GM23338 (cell line): Measurements from ENCODE around the gene KIF3C. TPM values are rescaled to one million over a fixed set of nuclear protein-coding genes. Genes with fewer than 3 reads are reported as not detected.

Experiments used
- ATAC-seq: fragments of 200-7000 bp; cut with Tn5 transposase; 3 replicates; pipeline ENCODE4 v1.9.1; 2020
- DNase-seq: peaks from one replicate; pipeline ENCODE4 v3.0.0-alpha.2; 2015; ENCODE audit warnings: low spot score
- H2AFZ ChIP-seq: fragments of 200-600 bp; sonication (generic); 2 replicates; pipeline ENCODE4 v1.8.0; 2016; ENCODE audit warnings: antibody characterized with exemption, mild to moderate bottlenecking, moderate library complexity
- H3F3A ChIP-seq: fragments of 200-600 bp; sonication (generic); replicated peaks from 2 replicates; pipeline ENCODE4 v1.8.0; 2017; ENCODE audit warnings: antibody characterized with exemption, mixed run types, low read depth
- H3K27ac ChIP-seq: fragments of 200-600 bp; sonication (generic); 2 replicates; pipeline ENCODE4 v1.6.1; 2016; ENCODE audit warnings: low read depth
- H3K27me3 ChIP-seq: fragments of 200-600 bp; sonication (generic); 2 replicates; pipeline ENCODE4 v1.8.0; 2016; ENCODE audit warnings: mild to moderate bottlenecking, mixed run types, moderate library complexity; ENCODE audit not compliant: insufficient read depth
- H3K36me3 ChIP-seq: fragments of 200-600 bp; sonication (generic); 2 replicates; pipeline ENCODE4 v1.8.0; 2016; ENCODE audit warnings: mild to moderate bottlenecking; ENCODE audit not compliant: insufficient read depth
- H3K4me1 ChIP-seq: fragments of 200-600 bp; sonication (generic); 2 replicates; pipeline ENCODE4 v1.8.0; 2016; ENCODE audit warnings: mild to moderate bottlenecking, moderate library complexity; ENCODE audit not compliant: insufficient read depth
- H3K4me2 ChIP-seq: fragments of 200-600 bp; sonication (generic); 2 replicates; pipeline ENCODE4 v1.7.1; 2017; ENCODE audit warnings: mixed run types
- H3K4me3 ChIP-seq: fragments of 200-600 bp; sonication (generic); 2 replicates; pipeline ENCODE4 v1.6.1; 2016; ENCODE audit warnings: mixed run types
- H3K79me2 ChIP-seq: fragments of 200-600 bp; sonication (generic); replicated peaks from 2 replicates; pipeline ENCODE4 v1.8.0; 2017; ENCODE audit warnings: mild to moderate bottlenecking; ENCODE audit not compliant: insufficient read depth
- H3K9me2 ChIP-seq: fragments of 200-600 bp; sonication (generic); 2 replicates; pipeline ENCODE4 v1.8.0; 2017; ENCODE audit not compliant: insufficient read depth
- H4K20me1 ChIP-seq: fragments of 200-600 bp; sonication (generic); replicated peaks from 2 replicates; pipeline ENCODE4 v1.8.0; 2017; ENCODE audit warnings: mild to moderate bottlenecking; ENCODE audit not compliant: insufficient read depth
- H3K27ac Mint-ChIP-seq: 2 replicates; pipeline ENCODE4 v1.8.0; 2020; ENCODE audit warnings: inconsistent platforms, mild to moderate bottlenecking, moderate library complexity, mixed read lengths
- H3K27me3 Mint-ChIP-seq: 3 replicates; pipeline ENCODE4 v1.8.0; 2022; ENCODE audit warnings: low read depth, mild to moderate bottlenecking, moderate library complexity, mixed read lengths, inconsistent platforms; ENCODE audit not compliant: insufficient read depth, poor library complexity
- H3K36me3 Mint-ChIP-seq: 3 replicates; pipeline ENCODE4 v1.8.0; 2021; ENCODE audit warnings: low read depth, mild to moderate bottlenecking, inconsistent platforms, moderate library complexity, mixed read lengths
- H3K4me1 Mint-ChIP-seq: 3 replicates; pipeline ENCODE4 v1.8.0; 2020; ENCODE audit warnings: mild to moderate bottlenecking, inconsistent platforms, mixed read lengths
- H3K4me3 Mint-ChIP-seq: 3 replicates; pipeline ENCODE4 v1.8.0; 2021; ENCODE audit warnings: moderate library complexity, mild to moderate bottlenecking, inconsistent platforms, mixed read lengths
- H3K9me3 Mint-ChIP-seq: 3 replicates; pipeline ENCODE4 v1.8.0; 2020; ENCODE audit warnings: moderate library complexity, mild to moderate bottlenecking, inconsistent platforms, mixed read lengths
- CREB1 ChIP-seq: fragments of 250-450 bp; sonication (Bioruptor Pico); IDR thresholded peaks from 2 replicates; pipeline ENCODE4 v1.5.0; 2020; ENCODE audit warnings: low read depth, mild to moderate bottlenecking, moderate library complexity
- EZH2 ChIP-seq: fragments of 200-600 bp; sonication (generic); IDR thresholded peaks from one replicate; pipeline ENCODE4 v1.8.0; 2017; ENCODE audit warnings: antibody characterized with exemption, mild to moderate bottlenecking, low read depth; ENCODE audit not compliant: unreplicated experiment
- EZH2phosphoT487 ChIP-seq: fragments of 200-600 bp; sonication (generic); IDR thresholded peaks from one replicate; pipeline ENCODE4 v1.8.1; 2018; ENCODE audit warnings: antibody characterized with exemption; ENCODE audit not compliant: unreplicated experiment
- JUNB ChIP-seq: IDR thresholded peaks from one replicate; pipeline ENCODE4 v1.6.1; 2016; ENCODE audit warnings: antibody characterized with exemption; ENCODE audit not compliant: unreplicated experiment
- NANOG ChIP-seq: IDR thresholded peaks from 2 replicates; pipeline ENCODE4 v1.6.1; 2016; ENCODE audit warnings: antibody characterized with exemption, borderline replicate concordance
- POLR2AphosphoS5 ChIP-seq: IDR thresholded peaks from 2 replicates; pipeline ENCODE4 v1.6.1; 2016; ENCODE audit warnings: antibody characterized with exemption, low read depth
- STAT1 ChIP-seq: IDR thresholded peaks from one replicate; pipeline ENCODE4 v1.6.1; 2016; ENCODE audit warnings: antibody characterized with exemption; ENCODE audit not compliant: unreplicated experiment
- ZNF114 ChIP-seq: fragments of 250-450 bp; sonication (Bioruptor Pico); IDR thresholded peaks from 2 replicates; pipeline ENCODE4 v1.5.0; 2020; ENCODE audit warnings: mild to moderate bottlenecking, moderate library complexity
- polyA plus RNA-seq: library from polyadenylated mRNA; unstranded; fragments of >200 nt; fragmentation: Nextera tagmentation; extraction: Ambion mirVana; gene quantifications from 2 replicates; pipeline ENCODE4 v1.2.1, GENCODE V29; 2016
- total RNA-seq: library from RNA; depleted of rRNA; stranded (reverse); fragments of >200 nt; shearing (Covaris generic); gene quantifications from 2 replicates; pipeline ENCODE4 v1.2.3, GENCODE V29; 2014
- TF ChIP-seq, protein P1 (sequence below), 2 experiments: fragments of 200-600 bp in 1 of 2; sonication (generic) in 1 of 2; conservative IDR thresholded peaks; 2 replicates each; pipeline versions ENCODE4 v1.5.1 to v1.6.1; 2016 to 2017; ENCODE audit warnings: antibody characterized with exemption in 2 of 2, low read depth in 2 of 2, mild to moderate bottlenecking in 2 of 2, moderate library complexity in 1 of 2
- TF ChIP-seq, protein P2 (sequence below): IDR thresholded peaks from one replicate; pipeline ENCODE4 v1.6.1; 2018; ENCODE audit warnings: antibody characterized with exemption; ENCODE audit not compliant: unreplicated experiment

The KIF3C gene
- total and polyA plus RNA-seq, 2 experiments from 2014 or later = 14.9 to 40.0 TPM

DNA sequence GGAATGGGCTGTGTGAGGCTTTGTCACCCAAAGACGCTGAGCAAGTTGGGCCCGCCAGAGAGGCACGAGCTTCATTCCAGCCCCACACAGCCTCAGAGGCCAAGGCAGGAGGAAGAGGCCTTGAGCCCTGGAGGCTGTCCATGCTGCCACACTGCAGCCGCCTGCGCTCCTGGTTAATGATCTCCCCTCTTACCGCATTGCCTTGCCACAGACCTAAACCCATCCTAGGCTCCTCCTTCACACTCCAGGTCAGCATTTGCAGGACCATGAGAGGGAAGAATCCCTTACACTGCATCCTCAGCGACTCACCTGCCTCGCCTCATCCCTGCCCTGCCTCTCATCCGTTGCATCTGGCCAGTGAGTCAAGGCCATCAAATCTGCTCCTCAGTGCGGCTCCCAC lies 24.6 kb downstream of the KIF3C start:
- Mint-ChIP-seq H3K36me3 (no peaks in the 10 kb centered on the region; the same call in 1 of the 3 replicates), H3K9me3 (no peaks in the 10 kb centered on the region), H3K27ac (no peak overlapping the region), H3K27me3 (peaks cover 14% of the 10 kb centered on the region), H3K4me1 (peaks cover 2% of the 10 kb centered on the region; the same call in 1 of the 3 replicates), H3K4me3 (no peak overlapping the region)
- Histone ChIP-seq H3K4me2 (no peak overlapping the region), H3K27me3 (no peaks in the 10 kb centered on the region), H3K4me1 (no peaks in the 10 kb centered on the region), H4K20me1 (peaks cover 3% of the 10 kb centered on the region; the same call in 1 of the 2 replicates), H2AFZ (no peak overlapping the region), H3K27ac (no peak overlapping the region), H3K9me2 (no peaks in the 10 kb centered on the region), H3K79me2 (0 out of 2 replicates have a peak, but pooled peaks cover 7% of the 10 kb centered on the region), H3F3A (no peaks in the 10 kb centered on the region), H3K36me3 (peaks cover 6% of the 10 kb centered on the region; the same call in 1 of the 2 replicates), H3K4me3 (no peak overlapping the region)
- DNase-seq (no peak), ATAC-seq (no peak)
- TF ChIP-seq, protein P1, sequence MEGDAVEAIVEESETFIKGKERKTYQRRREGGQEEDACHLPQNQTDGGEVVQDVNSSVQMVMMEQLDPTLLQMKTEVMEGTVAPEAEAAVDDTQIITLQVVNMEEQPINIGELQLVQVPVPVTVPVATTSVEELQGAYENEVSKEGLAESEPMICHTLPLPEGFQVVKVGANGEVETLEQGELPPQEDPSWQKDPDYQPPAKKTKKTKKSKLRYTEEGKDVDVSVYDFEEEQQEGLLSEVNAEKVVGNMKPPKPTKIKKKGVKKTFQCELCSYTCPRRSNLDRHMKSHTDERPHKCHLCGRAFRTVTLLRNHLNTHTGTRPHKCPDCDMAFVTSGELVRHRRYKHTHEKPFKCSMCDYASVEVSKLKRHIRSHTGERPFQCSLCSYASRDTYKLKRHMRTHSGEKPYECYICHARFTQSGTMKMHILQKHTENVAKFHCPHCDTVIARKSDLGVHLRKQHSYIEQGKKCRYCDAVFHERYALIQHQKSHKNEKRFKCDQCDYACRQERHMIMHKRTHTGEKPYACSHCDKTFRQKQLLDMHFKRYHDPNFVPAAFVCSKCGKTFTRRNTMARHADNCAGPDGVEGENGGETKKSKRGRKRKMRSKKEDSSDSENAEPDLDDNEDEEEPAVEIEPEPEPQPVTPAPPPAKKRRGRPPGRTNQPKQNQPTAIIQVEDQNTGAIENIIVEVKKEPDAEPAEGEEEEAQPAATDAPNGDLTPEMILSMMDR (conservative IDR thresholded peaks at IDR 0.05; ENCODE audit: low read depth in 2 of 2) = no peak
- TF ChIP-seq CREB1 (CRISPR knock-in tag) (no peak), JUNB (no peak), EZH2phosphoT487 (no peak), POLR2AphosphoS5 (no peak), STAT1 (no peak), ZNF114 (CRISPR knock-in tag) (no peak), NANOG (no peak), EZH2 (no peak)
- TF ChIP-seq, protein P2, sequence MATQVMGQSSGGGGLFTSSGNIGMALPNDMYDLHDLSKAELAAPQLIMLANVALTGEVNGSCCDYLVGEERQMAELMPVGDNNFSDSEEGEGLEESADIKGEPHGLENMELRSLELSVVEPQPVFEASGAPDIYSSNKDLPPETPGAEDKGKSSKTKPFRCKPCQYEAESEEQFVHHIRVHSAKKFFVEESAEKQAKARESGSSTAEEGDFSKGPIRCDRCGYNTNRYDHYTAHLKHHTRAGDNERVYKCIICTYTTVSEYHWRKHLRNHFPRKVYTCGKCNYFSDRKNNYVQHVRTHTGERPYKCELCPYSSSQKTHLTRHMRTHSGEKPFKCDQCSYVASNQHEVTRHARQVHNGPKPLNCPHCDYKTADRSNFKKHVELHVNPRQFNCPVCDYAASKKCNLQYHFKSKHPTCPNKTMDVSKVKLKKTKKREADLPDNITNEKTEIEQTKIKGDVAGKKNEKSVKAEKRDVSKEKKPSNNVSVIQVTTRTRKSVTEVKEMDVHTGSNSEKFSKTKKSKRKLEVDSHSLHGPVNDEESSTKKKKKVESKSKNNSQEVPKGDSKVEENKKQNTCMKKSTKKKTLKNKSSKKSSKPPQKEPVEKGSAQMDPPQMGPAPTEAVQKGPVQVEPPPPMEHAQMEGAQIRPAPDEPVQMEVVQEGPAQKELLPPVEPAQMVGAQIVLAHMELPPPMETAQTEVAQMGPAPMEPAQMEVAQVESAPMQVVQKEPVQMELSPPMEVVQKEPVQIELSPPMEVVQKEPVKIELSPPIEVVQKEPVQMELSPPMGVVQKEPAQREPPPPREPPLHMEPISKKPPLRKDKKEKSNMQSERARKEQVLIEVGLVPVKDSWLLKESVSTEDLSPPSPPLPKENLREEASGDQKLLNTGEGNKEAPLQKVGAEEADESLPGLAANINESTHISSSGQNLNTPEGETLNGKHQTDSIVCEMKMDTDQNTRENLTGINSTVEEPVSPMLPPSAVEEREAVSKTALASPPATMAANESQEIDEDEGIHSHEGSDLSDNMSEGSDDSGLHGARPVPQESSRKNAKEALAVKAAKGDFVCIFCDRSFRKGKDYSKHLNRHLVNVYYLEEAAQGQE = no peak
